Measurements from ENCODE around the gene CDH5. TPM values are rescaled to one million over a fixed set of nuclear protein-coding genes. Genes with fewer than 3 reads are reported as not detected.

Gene CDH5
- total RNA-seq, 2 experiments from 2014 or later = not detected

DNA sequence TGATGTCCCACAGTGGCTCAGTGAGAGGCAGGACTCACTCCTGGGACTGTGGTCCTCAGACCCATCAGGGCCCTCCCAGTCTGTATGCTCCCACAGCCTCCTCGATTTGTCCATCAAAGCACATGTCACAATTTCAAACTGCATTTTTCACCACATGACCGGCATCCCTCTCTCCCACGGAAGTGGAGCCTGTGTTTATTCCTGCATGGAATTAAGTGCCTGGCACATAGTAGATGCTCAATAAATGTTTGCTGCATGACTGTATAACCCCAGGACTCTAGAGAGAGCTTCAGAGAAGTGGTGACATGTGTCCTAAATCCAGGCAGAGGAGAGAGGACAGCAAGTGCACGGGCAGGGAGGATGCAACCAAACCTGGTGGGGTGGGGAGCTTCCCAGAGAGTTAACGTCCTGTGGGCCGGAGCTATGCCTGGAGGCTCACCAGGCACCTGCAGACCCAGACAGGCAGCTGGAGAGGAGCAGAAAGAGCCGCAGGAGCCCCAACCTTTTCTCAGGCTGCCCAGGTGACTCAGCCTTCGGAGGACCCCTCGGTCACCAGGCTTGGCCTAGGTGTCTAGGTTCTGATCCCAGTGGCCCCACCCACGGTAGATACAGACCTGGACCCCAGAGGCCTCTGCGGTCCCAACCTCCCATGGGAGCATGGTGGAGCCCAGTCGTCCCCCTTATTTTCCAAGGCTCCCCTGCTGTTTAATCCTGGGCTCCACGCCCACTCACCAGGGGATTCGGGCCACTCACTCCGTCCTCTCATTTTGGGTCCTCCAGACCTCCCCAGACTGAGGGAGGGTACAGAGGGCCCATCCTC lies 5.8 kb downstream of the CDH5 start:
- Mint-ChIP-seq H3K27ac (no peak overlapping the region), H3K9me3 (ENCODE audit: low read depth) (no peaks in the 10 kb centered on the region), H3K36me3 (no peaks in the 10 kb centered on the region), H3K4me1 (peaks cover 8% of the 10 kb centered on the region), H3K27me3 (no peaks in the 10 kb centered on the region), H3K4me3 (no peak overlapping the region)
- no peak for DNase-seq
- CTCF ChIA-PET = interaction anchor here (1.1 to 1.8 kb wide), 2 partner anchors 13 to 15 kb away, joined by 3 to 4 read pairs; no protein-coding TSS in a partner anchor
- no peak for ATAC-seq

DNA sequence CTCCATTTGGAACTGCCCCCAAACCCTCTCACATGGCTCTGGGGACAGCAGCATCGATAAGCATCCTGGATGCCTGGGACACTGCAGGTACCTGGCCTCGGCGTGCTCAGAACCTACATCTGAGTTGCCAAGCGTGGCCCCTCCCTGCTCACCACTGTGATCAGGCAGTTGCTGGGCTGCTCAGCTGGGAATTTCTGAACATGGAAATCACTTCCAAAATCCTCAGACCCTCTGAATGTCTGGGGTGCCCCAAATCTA lies 6.3 kb downstream of the CDH5 start:
- peaks cover 8% of the 10 kb centered on the region for H3K4me1 Mint-ChIP-seq
- ATAC-seq (no peak), DNase-seq (no peak)
- no peak overlapping the region for H3K4me3 Mint-ChIP-seq
- H3K9me3 Mint-ChIP-seq (ENCODE audit: low read depth) = no peaks in the 10 kb centered on the region
- H3K27me3 Mint-ChIP-seq = no peaks in the 10 kb centered on the region
- no peaks in the 10 kb centered on the region for H3K36me3 Mint-ChIP-seq
- H3K27ac Mint-ChIP-seq = no peak overlapping the region
- CTCF ChIA-PET = interaction anchor here (1.8 kb wide), 1 partner anchor 15 kb away, joined by 5 read pairs; no protein-coding TSS in a partner anchor

DNA sequence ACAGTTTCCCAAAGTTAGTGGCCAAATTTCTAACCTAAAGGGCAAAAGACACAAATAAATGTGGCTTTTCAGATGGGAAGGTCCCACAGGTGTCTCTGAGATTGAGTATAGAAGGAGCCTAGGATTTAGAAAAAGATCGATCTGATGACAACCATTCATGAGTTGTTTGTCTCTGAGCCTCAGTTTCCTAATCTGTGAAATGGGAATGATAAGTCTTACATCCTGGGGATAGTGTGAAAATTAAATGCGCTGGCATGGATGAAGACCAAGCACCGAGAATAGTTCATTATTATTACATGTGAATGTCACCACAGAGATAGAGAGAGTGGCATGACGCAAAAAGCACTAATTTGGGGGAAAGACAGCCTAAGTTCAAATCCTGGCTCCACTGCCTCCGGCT lies 7.2 kb downstream of the CDH5 start:
- Mint-ChIP-seq H3K27ac (no peak overlapping the region), H3K4me3 (no peak overlapping the region), H3K4me1 (peaks cover 6% of the 10 kb centered on the region), H3K27me3 (no peaks in the 10 kb centered on the region), H3K36me3 (no peaks in the 10 kb centered on the region), H3K9me3 (ENCODE audit: low read depth) (no peaks in the 10 kb centered on the region)
- no peak for DNase-seq
- CTCF ChIA-PET = interaction anchor here (1.8 kb wide), 1 partner anchor 16 kb away, joined by 5 read pairs; no protein-coding TSS in a partner anchor
- no peak for ATAC-seq

DNA sequence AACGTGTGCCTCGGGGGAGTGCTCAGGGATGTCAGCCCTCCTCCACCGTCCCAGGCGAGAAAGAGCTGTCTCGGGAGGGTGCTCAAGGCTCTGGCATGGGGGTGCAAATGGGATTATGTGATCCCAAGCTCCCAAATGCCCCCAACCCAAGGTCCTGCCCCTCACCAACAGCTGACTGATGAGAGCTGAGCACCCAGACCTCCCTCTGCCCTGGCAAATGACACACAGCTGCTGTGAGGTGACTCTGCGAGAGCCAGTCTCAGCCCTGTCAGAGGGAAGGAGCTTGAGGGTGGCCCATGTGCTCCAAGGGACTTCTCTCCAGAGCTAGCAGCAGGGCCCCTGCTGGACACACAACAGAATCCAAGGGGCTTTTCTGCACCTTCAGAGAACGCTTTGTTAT lies 7.7 kb downstream of the CDH5 start:
- H3K36me3 Mint-ChIP-seq = no peaks in the 10 kb centered on the region
- CTCF ChIA-PET = interaction anchor here (1.8 kb wide), 1 partner anchor 16 kb away, joined by 5 read pairs; no protein-coding TSS in a partner anchor
- no peak for DNase-seq
- no peak overlapping the region for H3K4me3 Mint-ChIP-seq
- H3K9me3 Mint-ChIP-seq (ENCODE audit: low read depth) = no peaks in the 10 kb centered on the region
- no peaks in the 10 kb centered on the region for H3K27me3 Mint-ChIP-seq
- no peak overlapping the region for H3K27ac Mint-ChIP-seq
- ATAC-seq = no peak
- H3K4me1 Mint-ChIP-seq = peaks cover 1% of the 10 kb centered on the region

DNA sequence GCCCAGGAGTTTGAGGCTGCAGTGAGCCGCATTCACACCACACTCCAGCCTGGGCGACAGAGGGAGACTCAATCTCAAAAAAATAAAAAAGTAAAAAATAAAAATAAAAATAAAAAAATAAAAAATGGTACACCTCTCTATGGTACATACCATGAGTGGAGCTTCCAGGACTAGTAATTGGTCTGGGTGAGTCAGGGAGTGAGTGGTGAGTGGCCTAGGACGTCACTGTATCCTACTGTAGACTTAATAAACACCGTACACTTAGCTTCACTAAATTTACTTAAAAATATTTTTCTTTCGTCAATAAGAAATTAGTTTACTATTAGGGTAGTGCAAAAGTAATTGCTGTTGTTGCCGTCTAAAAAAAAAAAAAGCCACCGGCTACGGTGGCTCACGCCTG lies 9.0 kb downstream of the CDH5 start:
- H3K4me1 Mint-ChIP-seq = no peaks in the 10 kb centered on the region
- no peak for ATAC-seq
- CTCF ChIA-PET = interaction anchor here (0.6 to 1.4 kb wide), 2 partner anchors 31 to 61 kb away, joined by 3 to 4 read pairs; no protein-coding TSS in a partner anchor
- H3K27ac Mint-ChIP-seq = no peak overlapping the region
- no peaks in the 10 kb centered on the region for H3K27me3 Mint-ChIP-seq
- H3K4me3 Mint-ChIP-seq = no peak overlapping the region
- no peak for DNase-seq
- H3K9me3 Mint-ChIP-seq (ENCODE audit: low read depth) = peaks cover 3% of the 10 kb centered on the region
- H3K36me3 Mint-ChIP-seq = no peaks in the 10 kb centered on the region

DNA sequence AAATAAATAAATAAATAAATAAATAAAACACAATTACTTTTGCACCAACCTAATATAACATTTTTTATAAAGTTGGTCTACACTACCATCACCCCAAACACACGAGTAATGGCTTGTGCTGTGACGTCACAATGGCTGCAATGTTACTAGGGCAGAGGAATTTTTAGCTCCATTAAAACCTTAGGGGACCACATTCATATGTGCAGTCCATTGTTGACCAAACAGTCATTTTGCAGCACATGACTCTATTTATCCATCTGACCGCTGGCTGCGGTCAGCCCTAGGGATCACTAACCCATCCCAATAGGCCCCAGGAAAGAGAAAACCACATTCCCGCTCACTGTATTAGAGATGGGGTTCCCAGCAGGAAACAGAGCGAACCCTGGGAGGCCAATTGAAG lies 9.6 kb downstream of the CDH5 start:
- H3K27me3 Mint-ChIP-seq = no peaks in the 10 kb centered on the region
- ATAC-seq (no peak), DNase-seq (no peak)
- H3K9me3 Mint-ChIP-seq (ENCODE audit: low read depth) = peaks cover 5% of the 10 kb centered on the region
- H3K4me3 Mint-ChIP-seq = no peak overlapping the region
- H3K27ac Mint-ChIP-seq = no peak overlapping the region
- H3K36me3 Mint-ChIP-seq = no peaks in the 10 kb centered on the region
- CTCF ChIA-PET = interaction anchor here (1.4 kb wide), 1 partner anchor 32 kb away, joined by 3 read pairs; no protein-coding TSS in a partner anchor
- H3K4me1 Mint-ChIP-seq = no peaks in the 10 kb centered on the region

DNA sequence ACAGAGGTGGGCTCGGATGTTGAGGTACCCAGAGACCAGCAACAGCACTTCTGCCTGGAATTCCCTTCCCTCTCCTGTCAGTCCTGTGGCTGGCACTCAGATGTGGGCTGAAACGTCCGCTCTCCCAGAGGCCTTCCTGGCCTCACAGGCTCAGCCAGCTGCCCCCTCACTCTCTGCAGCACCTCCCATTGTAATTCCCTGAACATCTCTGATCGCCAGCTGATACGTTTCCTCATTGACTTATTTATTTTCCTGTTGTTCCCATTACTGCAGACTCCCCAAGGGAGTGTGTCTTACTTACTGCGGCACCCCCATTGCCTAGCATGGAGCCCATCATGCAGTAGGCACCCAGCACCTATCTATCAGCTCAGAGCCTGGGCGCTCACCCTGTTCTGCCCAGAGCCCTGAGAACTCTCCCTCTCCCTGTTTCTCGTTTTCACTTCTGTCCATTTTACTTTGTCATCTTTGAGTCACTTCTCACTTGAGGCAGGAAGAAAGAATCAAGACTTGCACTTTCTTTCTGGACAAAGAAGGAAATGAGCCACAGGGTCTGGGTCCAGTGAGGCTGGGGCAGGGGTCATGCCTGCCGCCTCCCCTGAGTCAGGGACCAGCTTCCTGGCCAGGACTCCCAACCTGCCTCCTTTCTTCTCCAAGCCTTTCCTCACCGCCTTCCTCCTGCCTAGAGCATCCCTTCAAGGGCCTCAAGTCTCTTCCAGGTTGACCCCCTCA lies 10.2 kb downstream of the CDH5 start:
- Mint-ChIP-seq H3K4me1 (no peaks in the 10 kb centered on the region), H3K4me3 (no peak overlapping the region), H3K27me3 (no peaks in the 10 kb centered on the region), H3K36me3 (no peaks in the 10 kb centered on the region), H3K9me3 (ENCODE audit: low read depth) (peaks cover 5% of the 10 kb centered on the region), H3K27ac (no peak overlapping the region)
- ATAC-seq (no peak), DNase-seq (no peak)
- CTCF ChIA-PET = interaction anchor here (1.4 kb wide), 1 partner anchor 33 kb away, joined by 3 read pairs; no protein-coding TSS in a partner anchor

DNA sequence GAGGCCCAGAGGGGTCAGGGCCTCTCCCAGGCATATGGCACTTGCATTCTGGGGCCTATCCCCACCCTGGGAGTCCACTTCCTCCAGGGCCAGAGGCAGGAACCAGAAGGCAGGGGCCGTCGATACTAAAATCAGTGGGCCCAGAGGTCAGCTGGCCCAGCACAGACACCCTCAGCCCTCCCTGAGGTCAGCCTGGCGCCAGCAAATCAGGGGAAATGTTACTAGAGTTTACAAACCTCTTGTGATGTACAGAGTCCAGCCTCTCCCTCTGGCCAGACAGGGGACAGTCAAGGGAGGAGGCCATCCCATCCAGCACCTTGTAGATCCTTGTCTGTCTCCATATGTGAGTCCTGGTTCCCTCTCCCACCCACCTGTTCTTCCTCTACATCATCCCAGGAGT lies 10.8 kb downstream of the CDH5 start:
- no peaks in the 10 kb centered on the region for H3K4me1 Mint-ChIP-seq
- no peak overlapping the region for H3K27ac Mint-ChIP-seq
- no peak for ATAC-seq
- no peak overlapping the region for H3K4me3 Mint-ChIP-seq
- no peak for DNase-seq
- no peaks in the 10 kb centered on the region for H3K36me3 Mint-ChIP-seq
- peaks cover 5% of the 10 kb centered on the region for H3K9me3 Mint-ChIP-seq (ENCODE audit: low read depth)
- CTCF ChIA-PET = no interaction called here
- H3K27me3 Mint-ChIP-seq = no peaks in the 10 kb centered on the region

DNA sequence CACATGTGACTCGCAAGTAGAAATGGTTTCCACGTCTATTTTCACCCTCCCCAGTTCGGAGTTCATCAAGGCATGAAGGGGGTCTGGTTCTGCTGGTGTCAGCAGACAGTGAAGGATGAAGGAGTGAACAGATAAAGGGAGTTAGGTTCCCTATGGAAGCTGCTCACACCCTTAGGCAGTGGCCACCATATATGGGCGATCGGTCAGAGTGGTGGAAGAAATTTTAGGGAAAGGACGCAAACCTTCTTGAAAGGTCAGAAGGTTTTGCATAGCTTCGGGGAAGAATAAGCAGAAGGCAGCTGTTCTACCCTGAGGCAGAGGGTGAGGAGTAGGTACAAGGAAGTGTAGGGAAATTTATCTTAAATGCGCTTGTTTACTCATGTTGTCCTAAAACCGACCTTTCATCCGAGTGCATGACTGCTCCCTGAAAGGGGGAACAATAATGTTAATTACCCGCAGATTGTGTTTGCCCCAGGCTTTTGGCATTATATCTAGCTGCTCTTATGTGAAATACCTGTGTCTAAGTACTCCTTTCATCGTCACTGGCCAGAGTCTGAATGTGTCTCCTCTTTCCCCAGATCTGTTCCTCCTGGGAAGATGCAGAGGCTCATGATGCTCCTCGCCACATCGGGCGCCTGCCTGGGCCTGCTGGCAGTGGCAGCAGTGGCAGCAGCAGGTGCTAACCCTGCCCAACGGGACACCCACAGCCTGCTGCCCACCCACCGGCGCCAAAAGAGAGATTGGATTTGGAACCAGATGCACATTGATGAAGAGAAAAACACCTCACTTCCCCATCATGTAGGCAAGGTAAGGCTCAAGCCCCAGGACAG lies 12.5 kb downstream of the CDH5 start:
- Mint-ChIP-seq H3K4me3 (no peak overlapping the region), H3K27ac (no peak overlapping the region), H3K4me1 (no peaks in the 10 kb centered on the region), H3K9me3 (ENCODE audit: low read depth) (peaks cover 5% of the 10 kb centered on the region), H3K27me3 (no peaks in the 10 kb centered on the region), H3K36me3 (no peaks in the 10 kb centered on the region)
- no peak for DNase-seq
- no peak for ATAC-seq
- CTCF ChIA-PET = no interaction called here

DNA sequence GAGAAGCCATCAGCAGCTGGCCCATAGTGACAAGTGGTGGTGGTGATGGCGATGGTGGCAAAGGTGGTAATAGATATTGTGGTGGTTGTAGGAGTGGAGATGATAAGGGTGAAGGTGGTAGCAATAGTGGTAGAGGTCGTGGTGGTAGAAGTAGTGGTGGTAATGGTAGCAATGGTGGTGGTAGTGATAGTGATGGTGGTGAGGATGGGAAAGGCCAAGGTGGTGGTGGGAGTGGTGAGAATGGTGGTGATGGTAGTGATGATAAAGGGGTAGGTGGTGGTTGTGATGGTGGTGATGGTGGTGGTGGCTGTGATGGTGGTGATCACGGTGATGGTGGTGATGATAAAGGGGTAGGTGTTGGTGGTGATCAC lies 13.1 kb downstream of the CDH5 start:
- CTCF ChIA-PET = no interaction called here
- DNase-seq = no peak
- peaks cover 5% of the 10 kb centered on the region for H3K9me3 Mint-ChIP-seq (ENCODE audit: low read depth)

DNA sequence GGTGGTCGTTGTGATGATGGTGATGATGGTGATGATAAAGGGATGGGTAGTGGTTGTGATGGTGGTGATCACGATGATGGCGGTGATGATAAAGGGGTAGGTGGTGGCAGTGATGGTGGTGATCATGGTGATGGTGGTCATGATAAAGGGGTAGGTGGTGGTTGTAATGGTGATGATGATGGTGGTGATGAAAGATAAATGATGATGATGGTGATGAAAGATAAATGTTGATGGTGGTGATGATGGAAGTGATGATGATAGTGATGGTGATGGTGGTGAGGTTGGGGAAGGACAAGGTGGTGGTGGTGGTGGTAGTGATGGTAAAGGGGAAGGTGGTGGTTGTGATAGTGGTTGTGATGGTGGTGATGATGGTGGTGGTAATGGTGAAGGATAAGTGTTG lies 13.9 kb downstream of the CDH5 start:
- no peaks in the 10 kb centered on the region for H3K36me3 Mint-ChIP-seq
- DNase-seq (no peak), ATAC-seq (no peak)
- no peaks in the 10 kb centered on the region for H3K4me1 Mint-ChIP-seq
- CTCF ChIA-PET = no interaction called here
- H3K27ac Mint-ChIP-seq = no peak overlapping the region
- no peaks in the 10 kb centered on the region for H3K27me3 Mint-ChIP-seq
- H3K4me3 Mint-ChIP-seq = no peak overlapping the region
- peaks cover 5% of the 10 kb centered on the region for H3K9me3 Mint-ChIP-seq (ENCODE audit: low read depth)

More for the DNA sequence above, 13.1 kb downstream of the CDH5 start:
- Mint-ChIP-seq H3K4me1 (no peaks in the 10 kb centered on the region), H3K27me3 (no peaks in the 10 kb centered on the region), H3K4me3 (no peak overlapping the region), H3K36me3 (no peaks in the 10 kb centered on the region), H3K27ac (no peak overlapping the region)
- no peak for ATAC-seq

DNA sequence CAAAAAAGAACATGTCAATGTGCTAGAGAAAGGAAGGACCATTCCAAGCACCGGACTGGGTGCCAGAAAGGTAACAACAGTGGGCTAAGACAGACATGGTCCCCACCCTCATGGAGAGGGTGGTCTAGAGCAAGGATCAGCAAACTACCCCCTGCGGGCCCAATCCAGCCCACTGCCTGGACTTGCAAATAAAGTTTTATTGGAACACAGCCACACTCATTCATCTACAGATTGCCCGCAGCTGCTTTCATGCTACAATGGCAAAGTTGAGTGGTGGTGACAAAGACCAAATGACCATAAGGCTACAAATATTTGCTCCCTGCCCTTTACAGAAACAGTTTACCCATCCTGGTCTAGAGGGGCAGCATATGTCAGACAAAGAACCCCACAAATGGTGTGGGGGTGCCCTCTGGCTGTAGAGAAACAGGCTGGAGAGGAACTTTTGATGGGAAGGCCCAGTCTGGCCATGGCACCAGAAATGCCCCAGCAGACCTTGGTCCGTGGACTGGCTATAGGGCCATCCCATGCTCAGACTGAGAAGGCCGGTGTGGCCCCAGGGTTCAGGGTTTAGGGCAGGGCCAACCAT lies 15.2 kb downstream of the CDH5 start:
- ATAC-seq = no peak
- Mint-ChIP-seq H3K36me3 (no peaks in the 10 kb centered on the region), H3K9me3 (ENCODE audit: low read depth) (peaks cover 5% of the 10 kb centered on the region), H3K4me3 (no peak overlapping the region), H3K4me1 (no peaks in the 10 kb centered on the region), H3K27me3 (no peaks in the 10 kb centered on the region), H3K27ac (no peak overlapping the region)
- no peak for DNase-seq
- CTCF ChIA-PET = no interaction called here
